Thyroid gland (tissue), 4 donors: ENCODE data around the gene SLC9C1.

Experiments used
- POLR2A ChIP-seq, 2 donors: fragments of 450-650 bp; IDR thresholded peaks; one replicate each; pipeline ENCODE4 v1.6.1; 2017; ENCODE audit warnings: antibody characterized with exemption in 2 of 2, mild to moderate bottlenecking in 2 of 2, moderate library complexity in 1 of 2
- TF ChIP-seq, protein P1 (sequence below), 6 experiments: fragments of 200-600 bp in 3 of 6; fragments of 450-650 bp in 3 of 6; sonication (generic) in 3 of 6; IDR thresholded peaks; one replicate each; pipeline ENCODE4 v1.5.1; 2016 to 2019; ENCODE audit warnings: antibody characterized with exemption in 6 of 6, mild to moderate bottlenecking in 2 of 6, inconsistent platforms in 1 of 6, moderate library complexity in 1 of 6

DNA sequence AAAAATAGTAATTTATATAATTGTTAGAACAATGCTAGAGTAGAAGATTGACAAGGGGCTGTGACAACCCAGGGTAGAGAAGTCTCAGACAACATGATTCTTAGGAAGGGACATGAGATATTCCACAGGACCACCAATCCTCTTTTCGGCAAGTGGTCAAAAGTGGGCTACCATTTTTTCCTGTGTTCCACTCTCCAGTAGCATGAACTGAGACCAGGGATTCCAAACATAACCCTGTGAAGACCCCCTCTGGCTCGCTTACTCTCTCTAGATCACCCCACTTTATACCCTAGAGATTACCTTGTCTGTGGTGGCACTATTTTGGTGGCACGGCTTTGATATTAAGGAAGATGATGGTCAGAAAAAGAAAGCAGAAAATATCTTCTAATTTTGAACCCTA, 161.9 kb downstream of the SLC9C1 start:
- TF ChIP-seq, protein P1, sequence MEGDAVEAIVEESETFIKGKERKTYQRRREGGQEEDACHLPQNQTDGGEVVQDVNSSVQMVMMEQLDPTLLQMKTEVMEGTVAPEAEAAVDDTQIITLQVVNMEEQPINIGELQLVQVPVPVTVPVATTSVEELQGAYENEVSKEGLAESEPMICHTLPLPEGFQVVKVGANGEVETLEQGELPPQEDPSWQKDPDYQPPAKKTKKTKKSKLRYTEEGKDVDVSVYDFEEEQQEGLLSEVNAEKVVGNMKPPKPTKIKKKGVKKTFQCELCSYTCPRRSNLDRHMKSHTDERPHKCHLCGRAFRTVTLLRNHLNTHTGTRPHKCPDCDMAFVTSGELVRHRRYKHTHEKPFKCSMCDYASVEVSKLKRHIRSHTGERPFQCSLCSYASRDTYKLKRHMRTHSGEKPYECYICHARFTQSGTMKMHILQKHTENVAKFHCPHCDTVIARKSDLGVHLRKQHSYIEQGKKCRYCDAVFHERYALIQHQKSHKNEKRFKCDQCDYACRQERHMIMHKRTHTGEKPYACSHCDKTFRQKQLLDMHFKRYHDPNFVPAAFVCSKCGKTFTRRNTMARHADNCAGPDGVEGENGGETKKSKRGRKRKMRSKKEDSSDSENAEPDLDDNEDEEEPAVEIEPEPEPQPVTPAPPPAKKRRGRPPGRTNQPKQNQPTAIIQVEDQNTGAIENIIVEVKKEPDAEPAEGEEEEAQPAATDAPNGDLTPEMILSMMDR (IDR thresholded peaks at IDR 0.05): no peak
- no peak for TF ChIP-seq POLR2A (IDR thresholded peaks at IDR 0.05)
